Measurements from ENCODE around the gene CALR3. TPM values are rescaled to one million over a fixed set of nuclear protein-coding genes. Genes with fewer than 3 reads are reported as not detected.

CALR3 gene
- total and polyA plus RNA-seq, 4 donors = 0.05 to 0.08 TPM; not detected in 2

DNA sequence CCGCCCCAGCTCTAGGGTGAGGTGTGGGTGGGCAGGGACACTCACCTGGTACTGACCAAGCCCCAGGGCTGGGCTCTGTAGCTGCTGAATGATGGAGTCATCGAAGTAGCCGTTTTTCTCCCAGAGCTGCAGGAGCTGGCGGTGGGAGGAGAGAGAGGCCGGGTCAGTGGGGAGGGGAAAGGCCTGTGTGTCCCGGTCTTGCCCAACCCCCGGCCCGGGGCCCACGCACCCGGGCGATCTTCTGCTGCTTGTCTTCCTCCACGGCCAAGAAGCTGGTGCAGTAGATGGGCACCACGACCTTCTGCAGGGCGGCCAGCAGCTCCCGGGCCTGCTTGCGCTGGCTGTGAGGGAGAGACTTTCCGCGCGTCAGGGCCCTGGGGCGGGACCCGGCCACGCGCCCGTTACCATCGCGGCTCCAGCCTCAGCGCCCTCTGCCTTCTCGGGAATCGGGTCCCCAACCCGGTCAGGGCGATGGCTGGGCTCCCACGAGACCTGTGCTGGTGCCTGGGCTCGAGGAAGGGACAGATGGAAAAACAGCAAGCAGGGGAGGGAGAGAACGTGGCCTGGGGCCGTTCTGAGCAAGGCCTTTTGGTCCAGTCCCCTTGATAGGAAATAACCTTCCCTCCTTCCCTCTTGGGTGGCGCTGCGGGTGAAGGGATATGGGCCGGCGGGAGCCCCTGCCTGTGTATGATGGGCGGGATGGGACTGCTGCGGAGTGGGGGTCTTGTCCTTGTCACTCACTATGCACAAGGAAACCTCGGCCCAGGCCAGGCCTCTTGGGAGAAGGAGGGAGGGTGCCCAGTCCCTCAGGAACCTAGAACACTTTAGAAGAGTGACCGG is 34.8 kb upstream of the CALR3 start:
- Histone ChIP-seq H3K27ac (ENCODE audit: low read depth in 1 of 2, low read length in 2 of 2) (no peak overlapping the region), H3K27me3 (ENCODE audit: control insufficient read depth in 4 of 4, insufficient read depth in 4 of 4, low read length in 3 of 4) (no peaks in the 10 kb centered on the region), H3K9ac (ENCODE audit: low read depth in 1 of 2, low read length in 2 of 2) (no peak overlapping the region), H3K4me1 (ENCODE audit: control insufficient read depth in 4 of 4, insufficient read depth in 4 of 4, low read length in 3 of 4) (peaks cover 4 to 25% (median 19%) of the 10 kb centered on the region in 4 donors), H3K9me3 (ENCODE audit: control insufficient read depth in 4 of 4, low read length in 3 of 4) (no peaks in the 10 kb centered on the region), H3K4me3 (ENCODE audit: low read depth in 1 of 3, low read length in 3 of 3) (no peak overlapping the region), H3K36me3 (ENCODE audit: control insufficient read depth in 4 of 4, insufficient read depth in 3 of 4, low read depth in 1 of 4, low read length in 3 of 4) (peaks cover 41 to 83% (median 56%) of the 10 kb centered on the region in 4 donors)
- no peak for DNase-seq (ENCODE audit: low spot score)
- TF ChIP-seq YY1 (IDR thresholded peaks at IDR 0.05) (no peak), JUND (IDR thresholded peaks at IDR 0.05) (no peak), HNF4A (conservative IDR thresholded peaks at IDR 0.05) (no peak), EGR1 (IDR thresholded peaks at IDR 0.05; ENCODE audit: low read depth in 2 of 2) (no peak)
- TF ChIP-seq, protein P1, sequence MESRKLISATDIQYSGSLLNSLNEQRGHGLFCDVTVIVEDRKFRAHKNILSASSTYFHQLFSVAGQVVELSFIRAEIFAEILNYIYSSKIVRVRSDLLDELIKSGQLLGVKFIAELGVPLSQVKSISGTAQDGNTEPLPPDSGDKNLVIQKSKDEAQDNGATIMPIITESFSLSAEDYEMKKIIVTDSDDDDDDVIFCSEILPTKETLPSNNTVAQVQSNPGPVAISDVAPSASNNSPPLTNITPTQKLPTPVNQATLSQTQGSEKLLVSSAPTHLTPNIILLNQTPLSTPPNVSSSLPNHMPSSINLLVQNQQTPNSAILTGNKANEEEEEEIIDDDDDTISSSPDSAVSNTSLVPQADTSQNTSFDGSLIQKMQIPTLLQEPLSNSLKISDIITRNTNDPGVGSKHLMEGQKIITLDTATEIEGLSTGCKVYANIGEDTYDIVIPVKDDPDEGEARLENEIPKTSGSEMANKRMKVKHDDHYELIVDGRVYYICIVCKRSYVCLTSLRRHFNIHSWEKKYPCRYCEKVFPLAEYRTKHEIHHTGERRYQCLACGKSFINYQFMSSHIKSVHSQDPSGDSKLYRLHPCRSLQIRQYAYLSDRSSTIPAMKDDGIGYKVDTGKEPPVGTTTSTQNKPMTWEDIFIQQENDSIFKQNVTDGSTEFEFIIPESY (IDR thresholded peaks at IDR 0.05) = no peak
- WGBS = 82% methylated on average over 43 of the region's 43 CpGs

DNA sequence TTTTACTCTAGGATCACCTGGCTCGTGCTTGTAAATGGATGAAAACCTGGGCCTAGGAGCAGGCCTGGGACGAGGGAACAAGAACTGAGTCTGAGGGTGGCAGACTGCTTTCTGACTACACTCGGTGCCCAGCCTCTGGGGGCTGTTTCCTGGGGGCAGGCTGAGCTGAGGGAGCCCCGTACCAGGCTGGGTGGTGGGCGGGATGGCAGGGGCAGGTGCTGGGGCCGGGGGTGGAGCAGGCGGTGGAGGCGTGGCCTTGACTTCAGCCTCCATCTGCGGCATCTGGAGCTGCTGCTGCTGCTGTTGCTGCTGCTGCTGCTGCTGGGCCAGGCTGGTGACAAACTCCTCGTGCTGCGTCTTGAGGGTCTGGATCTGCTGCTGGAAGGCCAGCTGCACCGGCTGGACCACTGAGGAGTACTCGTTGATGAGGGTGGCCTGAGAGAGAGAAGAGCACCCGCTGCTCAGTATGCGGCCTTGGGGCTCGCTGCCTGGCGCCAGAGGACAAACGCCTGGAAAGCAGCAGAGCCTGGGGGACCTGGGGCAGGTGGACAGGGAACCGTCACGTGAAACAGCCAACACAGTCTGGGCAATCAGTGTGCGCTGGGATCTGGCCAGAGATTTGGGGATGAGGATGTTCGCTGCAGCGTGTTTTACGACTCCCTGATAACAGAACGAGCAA is 33.6 kb upstream of the CALR3 start:
- H3K27ac ChIP-seq (ENCODE audit: low read depth in 1 of 2, low read length in 2 of 2) = no peak overlapping the region
- 91% methylated on average over 25 of the region's 25 CpGs for WGBS
- H3K27me3 ChIP-seq (ENCODE audit: control insufficient read depth in 4 of 4, insufficient read depth in 4 of 4, low read length in 3 of 4) = no peaks in the 10 kb centered on the region
- no peaks in the 10 kb centered on the region for H3K9me3 ChIP-seq (ENCODE audit: control insufficient read depth in 4 of 4, low read length in 3 of 4)
- H3K9ac ChIP-seq (ENCODE audit: low read depth in 1 of 2, low read length in 2 of 2) = no peak overlapping the region
- TF ChIP-seq, protein P2, sequence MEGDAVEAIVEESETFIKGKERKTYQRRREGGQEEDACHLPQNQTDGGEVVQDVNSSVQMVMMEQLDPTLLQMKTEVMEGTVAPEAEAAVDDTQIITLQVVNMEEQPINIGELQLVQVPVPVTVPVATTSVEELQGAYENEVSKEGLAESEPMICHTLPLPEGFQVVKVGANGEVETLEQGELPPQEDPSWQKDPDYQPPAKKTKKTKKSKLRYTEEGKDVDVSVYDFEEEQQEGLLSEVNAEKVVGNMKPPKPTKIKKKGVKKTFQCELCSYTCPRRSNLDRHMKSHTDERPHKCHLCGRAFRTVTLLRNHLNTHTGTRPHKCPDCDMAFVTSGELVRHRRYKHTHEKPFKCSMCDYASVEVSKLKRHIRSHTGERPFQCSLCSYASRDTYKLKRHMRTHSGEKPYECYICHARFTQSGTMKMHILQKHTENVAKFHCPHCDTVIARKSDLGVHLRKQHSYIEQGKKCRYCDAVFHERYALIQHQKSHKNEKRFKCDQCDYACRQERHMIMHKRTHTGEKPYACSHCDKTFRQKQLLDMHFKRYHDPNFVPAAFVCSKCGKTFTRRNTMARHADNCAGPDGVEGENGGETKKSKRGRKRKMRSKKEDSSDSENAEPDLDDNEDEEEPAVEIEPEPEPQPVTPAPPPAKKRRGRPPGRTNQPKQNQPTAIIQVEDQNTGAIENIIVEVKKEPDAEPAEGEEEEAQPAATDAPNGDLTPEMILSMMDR (IDR thresholded peaks at IDR 0.05; ENCODE audit: low read depth, low read length, missing input control) = no peak
- TF ChIP-seq TAF1 (conservative IDR thresholded peaks at IDR 0.05) (no peak), RXRA (IDR thresholded peaks at IDR 0.05) (no peak), NR2F2 (IDR thresholded peaks at IDR 0.05) (no peak), HNF4A (conservative IDR thresholded peaks at IDR 0.05) (no peak), FOXA2 (IDR thresholded peaks at IDR 0.05) (no peak)
- TF ChIP-seq, protein P3, sequence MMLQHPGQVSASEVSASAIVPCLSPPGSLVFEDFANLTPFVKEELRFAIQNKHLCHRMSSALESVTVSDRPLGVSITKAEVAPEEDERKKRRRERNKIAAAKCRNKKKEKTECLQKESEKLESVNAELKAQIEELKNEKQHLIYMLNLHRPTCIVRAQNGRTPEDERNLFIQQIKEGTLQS (IDR thresholded peaks at IDR 0.05) = no peak
- no peak overlapping the region for H3K4me3 ChIP-seq (ENCODE audit: low read depth in 1 of 3, low read length in 3 of 3)
- H3K36me3 ChIP-seq (ENCODE audit: control insufficient read depth in 4 of 4, insufficient read depth in 3 of 4, low read depth in 1 of 4, low read length in 3 of 4) = peaks cover 42 to 80% (median 53%) of the 10 kb centered on the region in 4 donors
- no peak for DNase-seq (ENCODE audit: low spot score)
- H3K4me1 ChIP-seq (ENCODE audit: control insufficient read depth in 4 of 4, insufficient read depth in 4 of 4, low read length in 3 of 4) = peaks cover 4 to 28% (median 21%) of the 10 kb centered on the region in 4 donors

DNA sequence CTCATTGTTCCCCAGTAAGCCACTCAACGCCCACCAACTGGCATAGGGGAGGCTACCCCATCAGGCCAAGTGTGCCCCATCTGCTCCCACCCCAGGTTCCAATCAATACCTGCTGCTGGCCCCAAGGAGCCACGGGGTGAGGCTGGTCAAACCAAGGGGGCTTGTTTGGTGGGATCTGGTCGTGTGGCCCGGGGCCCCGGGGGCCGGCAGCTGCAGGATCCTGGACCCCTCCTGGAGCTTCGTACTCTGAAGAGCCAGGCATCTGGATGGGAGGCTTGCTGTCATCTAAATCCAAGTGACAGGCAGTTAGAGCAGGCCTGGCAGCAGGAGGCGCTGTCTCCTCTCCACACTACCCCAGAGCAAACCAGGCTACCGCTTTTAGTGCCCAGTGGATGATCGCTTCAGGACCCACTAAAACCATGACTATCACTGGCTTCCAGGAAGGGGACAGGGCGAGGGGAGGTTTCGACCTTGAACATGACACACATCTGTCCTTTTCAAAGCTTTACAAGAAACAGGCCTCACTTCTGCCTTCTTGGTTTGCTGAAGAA is 32.1 kb upstream of the CALR3 start:
- DNase-seq (ENCODE audit: low spot score) = no peak
- TF ChIP-seq GABPA (IDR thresholded peaks at IDR 0.05 in 1 of 2, conservative IDR thresholded peaks at IDR 0.05 in 1 of 2) (no peak), RAD21 (IDR thresholded peaks at IDR 0.05) (peak in 1 of 2 donors; percentile 67)
- TF ChIP-seq, protein P4, sequence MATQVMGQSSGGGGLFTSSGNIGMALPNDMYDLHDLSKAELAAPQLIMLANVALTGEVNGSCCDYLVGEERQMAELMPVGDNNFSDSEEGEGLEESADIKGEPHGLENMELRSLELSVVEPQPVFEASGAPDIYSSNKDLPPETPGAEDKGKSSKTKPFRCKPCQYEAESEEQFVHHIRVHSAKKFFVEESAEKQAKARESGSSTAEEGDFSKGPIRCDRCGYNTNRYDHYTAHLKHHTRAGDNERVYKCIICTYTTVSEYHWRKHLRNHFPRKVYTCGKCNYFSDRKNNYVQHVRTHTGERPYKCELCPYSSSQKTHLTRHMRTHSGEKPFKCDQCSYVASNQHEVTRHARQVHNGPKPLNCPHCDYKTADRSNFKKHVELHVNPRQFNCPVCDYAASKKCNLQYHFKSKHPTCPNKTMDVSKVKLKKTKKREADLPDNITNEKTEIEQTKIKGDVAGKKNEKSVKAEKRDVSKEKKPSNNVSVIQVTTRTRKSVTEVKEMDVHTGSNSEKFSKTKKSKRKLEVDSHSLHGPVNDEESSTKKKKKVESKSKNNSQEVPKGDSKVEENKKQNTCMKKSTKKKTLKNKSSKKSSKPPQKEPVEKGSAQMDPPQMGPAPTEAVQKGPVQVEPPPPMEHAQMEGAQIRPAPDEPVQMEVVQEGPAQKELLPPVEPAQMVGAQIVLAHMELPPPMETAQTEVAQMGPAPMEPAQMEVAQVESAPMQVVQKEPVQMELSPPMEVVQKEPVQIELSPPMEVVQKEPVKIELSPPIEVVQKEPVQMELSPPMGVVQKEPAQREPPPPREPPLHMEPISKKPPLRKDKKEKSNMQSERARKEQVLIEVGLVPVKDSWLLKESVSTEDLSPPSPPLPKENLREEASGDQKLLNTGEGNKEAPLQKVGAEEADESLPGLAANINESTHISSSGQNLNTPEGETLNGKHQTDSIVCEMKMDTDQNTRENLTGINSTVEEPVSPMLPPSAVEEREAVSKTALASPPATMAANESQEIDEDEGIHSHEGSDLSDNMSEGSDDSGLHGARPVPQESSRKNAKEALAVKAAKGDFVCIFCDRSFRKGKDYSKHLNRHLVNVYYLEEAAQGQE (IDR thresholded peaks at IDR 0.05) = no peak
- TF ChIP-seq, protein P5, sequence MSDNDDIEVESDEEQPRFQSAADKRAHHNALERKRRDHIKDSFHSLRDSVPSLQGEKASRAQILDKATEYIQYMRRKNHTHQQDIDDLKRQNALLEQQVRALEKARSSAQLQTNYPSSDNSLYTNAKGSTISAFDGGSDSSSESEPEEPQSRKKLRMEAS (IDR thresholded peaks at IDR 0.05) = no peak

More for the DNA sequence above, 32.1 kb upstream of the CALR3 start:
- Histone ChIP-seq H3K9ac (ENCODE audit: low read depth in 1 of 2, low read length in 2 of 2) (no peak overlapping the region), H3K27me3 (ENCODE audit: control insufficient read depth in 4 of 4, insufficient read depth in 4 of 4, low read length in 3 of 4) (no peaks in the 10 kb centered on the region), H3K27ac (ENCODE audit: low read depth in 1 of 2, low read length in 2 of 2) (no peak overlapping the region), H3K4me1 (ENCODE audit: control insufficient read depth in 4 of 4, insufficient read depth in 4 of 4, low read length in 3 of 4) (peaks cover 4 to 28% (median 21%) of the 10 kb centered on the region in 4 donors), H3K36me3 (ENCODE audit: control insufficient read depth in 4 of 4, insufficient read depth in 3 of 4, low read depth in 1 of 4, low read length in 3 of 4) (peaks cover 46 to 74% (median 55%) of the 10 kb centered on the region in 4 donors), H3K9me3 (ENCODE audit: control insufficient read depth in 4 of 4, low read length in 3 of 4) (no peaks in the 10 kb centered on the region), H3K4me3 (ENCODE audit: low read depth in 1 of 3, low read length in 3 of 3) (no peak overlapping the region)
- 94% methylated on average over 12 of the region's 12 CpGs for WGBS
